ENCODE measurements around the gene TRIM62.

The TRIM62 gene

GRCh38 chr1:33181921-33182341, at the start of gene TRIM62:
Gene TRIM62 (minus strand): TSS chr1:33182043. CDS start chr1:33181432, 611 bp downstream.
- peak; percentile 61 to 68 (median 62) for DNase-seq (ENCODE audit: low read depth in 3 of 3)

DNA sequence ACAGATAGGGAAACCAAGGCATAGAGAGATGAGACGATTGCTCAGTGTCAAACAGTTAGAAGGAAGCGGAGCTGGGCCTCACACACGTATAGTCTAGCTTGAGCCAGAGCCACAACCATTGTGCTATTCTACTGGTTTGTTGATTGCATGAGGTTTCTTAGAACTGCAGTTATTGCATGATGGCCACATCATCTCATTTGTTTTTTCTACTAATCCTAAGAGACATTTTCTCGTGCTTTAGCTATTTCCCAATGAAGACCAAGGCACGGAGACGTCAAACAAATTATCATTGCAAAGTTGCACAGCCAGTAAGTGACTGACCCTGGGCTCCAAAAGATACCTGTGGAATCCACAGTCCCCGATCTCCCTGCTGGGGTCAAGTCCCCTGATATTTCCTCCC, 49.3 kb upstream of the TRIM62 start:
- DNase-seq (ENCODE audit: low read depth in 3 of 3) = no peak

GRCh38 chr1:33228935-33229487, 47.2 kb upstream of the TRIM62 start:
- no peak for DNase-seq (ENCODE audit: low read depth in 3 of 3)

DNA sequence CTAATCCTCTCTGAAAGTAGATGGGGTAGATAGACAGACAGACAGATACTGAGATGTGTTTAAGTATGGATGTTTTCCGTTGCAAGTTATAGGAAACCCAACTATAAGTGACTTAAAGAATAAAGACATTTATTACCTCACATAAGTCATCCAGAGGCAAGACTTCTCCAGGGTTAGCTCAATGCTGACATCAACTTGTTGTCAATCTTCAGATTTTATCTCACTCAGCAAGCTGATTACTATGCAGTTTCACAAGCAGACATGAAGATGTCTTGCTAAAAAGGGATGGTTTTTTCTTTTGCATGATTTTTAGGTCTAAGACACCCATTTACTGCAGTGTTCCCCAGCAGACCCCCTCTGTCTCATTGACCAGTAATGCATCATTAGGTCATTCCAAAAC, 43.7 kb upstream of the TRIM62 start:
- DNase-seq (ENCODE audit: low read depth in 3 of 3) = no peak

DNA sequence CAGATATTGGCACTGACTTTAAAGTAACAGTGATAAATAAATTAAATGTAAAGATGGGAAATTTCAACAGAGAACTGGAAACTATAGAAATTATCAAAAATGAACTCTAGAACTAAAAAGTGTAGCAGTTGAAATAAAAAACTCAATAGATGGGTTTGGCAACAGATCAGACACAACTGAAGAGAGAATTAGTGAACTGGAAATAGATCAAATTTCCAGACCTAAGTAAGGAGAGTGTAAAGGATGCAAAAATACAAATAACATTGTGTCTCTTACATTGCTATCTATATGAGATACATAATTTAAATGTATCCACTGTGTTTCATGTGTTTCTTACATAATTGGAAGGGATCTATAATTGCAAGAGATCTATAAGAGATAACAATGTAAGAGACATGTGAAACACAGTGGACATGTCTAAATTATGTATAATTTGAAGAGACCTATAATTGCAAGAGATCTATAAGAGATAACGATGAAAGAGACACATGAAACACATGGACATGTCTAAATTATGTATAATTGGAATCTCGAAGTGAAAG, 42.4 kb upstream of the TRIM62 start:
- no peak for DNase-seq (ENCODE audit: low read depth in 3 of 3)

- no peak for DNase-seq (ENCODE audit: low read depth in 3 of 3)
Observed at GRCh38 chr1:33222381-33222780, 40.5 kb upstream of the TRIM62 start.

- no peak for DNase-seq (ENCODE audit: low read depth in 3 of 3)
Observed at GRCh38 chr1:33221385-33221758, 39.5 kb upstream of the TRIM62 start.

DNA sequence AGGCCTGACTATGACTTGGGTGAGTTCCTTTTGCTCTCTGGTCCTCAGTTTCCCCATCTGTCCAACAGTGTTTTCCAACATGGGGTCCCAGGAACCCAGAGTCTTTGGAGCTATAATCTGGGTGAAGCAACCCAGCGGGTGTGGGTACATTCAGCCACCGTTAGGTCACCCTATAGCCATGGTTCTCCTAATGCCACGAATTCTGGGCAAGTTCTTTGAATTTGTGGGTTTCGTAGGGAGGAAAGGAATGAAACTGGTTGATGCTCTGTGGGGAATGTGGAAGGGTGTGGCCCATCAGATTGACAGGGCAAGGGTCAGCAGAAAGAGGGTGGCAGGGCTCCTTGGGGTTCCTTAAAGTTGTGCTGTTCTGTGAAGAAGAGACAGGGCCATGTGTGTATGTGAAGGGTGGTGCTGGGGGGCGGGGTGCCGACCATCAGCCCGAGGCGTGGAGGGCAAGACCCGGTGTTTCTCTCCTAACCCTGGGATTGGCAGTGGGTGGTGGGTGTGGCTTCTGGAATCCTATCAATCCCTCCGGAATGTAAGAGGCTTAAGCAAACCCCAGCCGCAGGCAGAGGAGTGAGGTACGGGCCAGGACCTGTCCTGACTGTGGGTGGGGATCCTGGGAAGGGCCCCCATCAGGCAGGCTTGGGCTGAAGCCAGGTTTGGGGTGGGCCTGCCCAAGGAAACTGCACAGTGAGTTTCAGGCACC, 39.0 kb upstream of the TRIM62 start:
- no peak for DNase-seq (ENCODE audit: low read depth in 3 of 3)

- DNase-seq (ENCODE audit: low read depth in 3 of 3) = no peak
Observed at GRCh38 chr1:33219886-33220661, 38.2 kb upstream of the TRIM62 start.

DNA sequence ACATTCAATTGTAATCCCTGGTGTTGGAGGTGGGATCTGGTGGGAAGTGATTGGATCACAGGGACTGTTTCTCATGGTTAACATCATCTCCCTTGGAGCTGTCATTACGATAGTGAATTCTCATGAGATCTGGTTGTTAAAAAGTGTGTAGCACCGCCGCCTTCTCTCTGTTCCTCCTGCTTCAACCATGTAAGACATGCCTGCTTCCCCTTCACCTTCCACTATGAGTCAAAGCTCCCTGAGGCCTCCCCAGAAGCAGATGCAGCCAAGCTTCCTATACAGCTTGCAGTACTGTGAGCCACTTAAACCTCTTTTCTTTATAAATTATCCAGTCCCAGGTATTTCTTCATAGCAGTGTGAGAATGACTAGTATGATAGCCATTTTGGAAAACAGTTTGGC, 30.1 kb upstream of the TRIM62 start:
- DNase-seq (ENCODE audit: low read depth in 3 of 3) = no peak

DNA sequence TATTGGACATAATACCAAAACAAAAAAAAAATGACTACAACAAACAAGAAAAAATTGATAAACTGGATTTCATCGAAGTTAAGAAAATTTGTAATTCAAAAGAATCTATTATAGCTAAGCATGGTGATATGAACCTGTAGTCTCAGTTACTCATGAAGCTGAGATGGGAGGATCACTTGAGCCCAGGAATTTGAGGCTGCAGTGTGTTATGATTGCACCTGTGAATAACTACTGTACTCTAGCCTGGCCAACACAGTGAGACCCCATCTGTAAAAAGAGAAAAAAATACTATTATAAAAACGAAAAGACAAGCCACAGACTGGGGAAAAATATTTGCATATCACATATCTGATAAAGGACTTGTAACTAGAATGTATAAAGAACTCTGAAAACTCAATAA, 24.5 kb upstream of the TRIM62 start:
- DNase-seq (ENCODE audit: low read depth in 3 of 3) = no peak

DNA sequence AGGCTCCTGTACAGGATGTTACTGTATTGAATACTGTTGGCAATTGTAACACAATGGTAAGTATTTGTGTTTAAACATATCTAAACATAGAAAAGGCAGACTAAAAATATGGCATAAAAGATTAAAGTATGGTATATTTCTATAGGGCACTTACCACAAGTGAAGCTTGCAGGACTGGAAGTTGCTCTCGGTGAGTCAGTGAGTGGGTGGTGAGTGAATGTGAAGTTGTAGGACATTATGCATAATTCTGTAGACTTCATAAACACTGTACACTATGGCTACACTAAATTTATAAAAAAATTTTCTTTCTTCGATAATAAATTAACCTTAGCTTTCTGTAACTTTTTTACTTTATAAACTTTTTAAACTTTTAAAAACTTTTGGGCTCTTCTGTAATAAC, 13.7 kb upstream of the TRIM62 start:
- no peak for DNase-seq (ENCODE audit: low read depth in 3 of 3)

DNA sequence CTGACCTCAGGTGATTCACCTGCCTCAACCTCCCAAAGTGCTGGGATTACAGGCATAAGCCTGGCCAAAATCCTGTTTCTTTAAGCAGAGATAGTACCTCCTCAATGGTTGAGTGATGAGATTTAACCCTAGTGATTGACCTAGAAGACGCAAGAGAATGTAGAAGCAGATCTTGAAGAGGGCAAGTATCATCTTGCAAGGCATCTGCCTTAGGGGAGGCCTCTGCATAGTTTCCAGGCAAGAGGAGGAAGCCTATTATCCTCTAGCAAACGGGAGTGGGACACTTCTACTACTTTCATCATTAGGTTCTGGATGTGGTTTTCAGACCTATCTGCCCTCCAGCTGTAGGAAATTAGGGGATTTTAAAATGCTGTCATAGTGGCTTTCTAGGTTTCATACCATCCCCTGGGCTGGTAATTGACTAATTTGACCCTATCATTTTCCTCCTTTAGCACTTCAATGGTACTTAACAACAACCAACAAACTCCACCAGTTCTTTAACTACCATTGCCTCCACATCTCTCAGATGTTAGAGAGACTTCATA, 10.0 kb upstream of the TRIM62 start:
- DNase-seq (ENCODE audit: low read depth in 3 of 3) = no peak

DNA sequence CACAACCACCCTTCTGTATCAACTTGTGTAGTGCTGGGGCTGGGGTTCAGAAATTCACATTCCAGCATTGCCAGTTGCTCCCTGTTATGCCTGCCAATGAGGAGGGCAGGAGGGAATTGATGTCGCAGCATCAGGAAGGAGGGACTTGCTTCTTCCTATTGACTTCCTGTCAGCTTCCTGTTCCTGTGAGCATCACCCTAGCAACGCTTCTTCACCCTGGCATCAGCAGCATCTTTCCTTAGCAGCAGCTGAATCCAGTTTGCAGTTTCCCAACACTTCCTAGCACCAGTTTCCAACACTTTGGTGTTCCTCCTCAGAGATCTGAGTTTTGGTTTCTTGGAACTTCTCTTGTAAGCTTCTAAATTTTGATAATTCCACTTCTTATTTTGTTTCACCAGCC, 8.9 kb upstream of the TRIM62 start:
- no peak for DNase-seq (ENCODE audit: low read depth in 3 of 3)

DNA sequence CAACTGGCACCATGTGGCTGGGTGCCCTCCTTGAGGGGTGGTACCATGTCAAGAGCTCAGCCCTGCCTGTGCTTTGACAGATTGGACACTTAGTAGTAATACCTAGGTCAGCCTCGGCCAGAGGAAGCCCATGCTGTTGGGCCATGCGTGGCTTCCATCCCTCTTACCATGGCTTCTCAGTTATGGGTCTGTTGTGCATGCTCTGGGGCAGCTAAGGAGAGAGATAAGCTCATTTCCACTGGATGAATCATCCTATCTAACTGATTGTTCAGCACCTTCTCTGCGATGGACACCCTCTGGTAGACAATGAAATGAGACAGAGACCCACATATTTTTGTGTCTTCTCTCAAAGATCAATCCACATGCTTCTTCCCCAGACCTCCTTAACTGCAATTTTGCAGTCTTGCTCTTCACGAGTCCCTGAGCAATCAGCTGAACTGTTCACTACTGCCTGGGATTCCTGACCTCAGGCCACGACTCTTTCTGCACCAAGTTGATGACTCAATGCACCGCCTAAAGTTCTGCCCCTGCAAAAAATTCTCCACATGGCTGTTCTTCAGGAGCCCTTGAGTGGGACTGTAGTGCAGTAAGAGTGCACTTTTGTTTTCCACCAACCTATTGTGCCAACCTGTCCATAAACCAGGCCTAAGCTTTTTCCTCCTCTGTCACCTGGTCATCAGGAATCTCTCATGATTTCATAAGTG, 6.9 kb upstream of the TRIM62 start:
- no peak for DNase-seq (ENCODE audit: low read depth in 3 of 3)

- no peak for DNase-seq (ENCODE audit: low read depth in 3 of 3)
Observed at GRCh38 chr1:33186936-33187335, 5.1 kb upstream of the TRIM62 start.

DNA sequence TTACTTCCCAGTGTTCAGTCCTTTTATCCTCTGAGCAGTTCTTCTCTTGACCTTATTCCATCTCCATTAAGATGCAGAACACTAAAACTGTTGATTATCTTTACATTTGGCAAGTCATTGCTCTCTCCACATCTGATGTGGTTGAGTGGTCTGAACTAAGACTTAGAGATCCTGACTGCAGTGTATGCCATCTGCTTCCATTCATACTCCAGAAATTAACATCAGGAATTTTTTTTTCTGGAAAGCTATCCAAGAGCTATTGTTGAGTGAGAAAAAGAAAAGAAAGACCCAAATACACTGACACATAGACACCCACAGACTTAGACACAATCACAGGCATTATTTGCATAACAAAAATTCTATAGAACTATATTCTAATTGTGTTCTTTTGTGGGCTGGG, 3.7 kb upstream of the TRIM62 start:
- DNase-seq (ENCODE audit: low read depth in 3 of 3) = no peak

DNA sequence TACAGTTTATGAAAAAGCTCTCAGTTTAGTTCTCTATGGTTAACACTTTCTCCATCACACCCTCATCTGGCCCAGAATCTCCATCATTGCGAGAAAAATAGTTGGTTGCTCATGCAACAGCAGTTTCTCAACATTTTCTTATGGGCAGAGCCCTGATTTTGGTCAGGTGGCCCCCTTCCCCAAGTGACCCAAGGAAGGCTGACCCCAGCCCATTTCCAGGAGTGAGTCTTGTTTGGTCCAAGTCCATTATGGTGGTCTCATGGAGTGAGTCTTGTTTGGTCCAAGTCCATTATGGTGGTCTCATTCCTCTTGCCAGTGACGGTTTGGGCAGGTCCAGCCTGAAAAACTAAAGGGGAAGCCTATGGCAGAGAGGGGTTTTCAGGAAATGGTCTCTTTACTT, 1.5 kb upstream of the TRIM62 start:
- DNase-seq (ENCODE audit: low read depth in 3 of 3) = no peak

GRCh38 chr1:33182896-33183295, 1.1 kb upstream of the TRIM62 start:
- DNase-seq (ENCODE audit: low read depth in 3 of 3) = no peak

DNA sequence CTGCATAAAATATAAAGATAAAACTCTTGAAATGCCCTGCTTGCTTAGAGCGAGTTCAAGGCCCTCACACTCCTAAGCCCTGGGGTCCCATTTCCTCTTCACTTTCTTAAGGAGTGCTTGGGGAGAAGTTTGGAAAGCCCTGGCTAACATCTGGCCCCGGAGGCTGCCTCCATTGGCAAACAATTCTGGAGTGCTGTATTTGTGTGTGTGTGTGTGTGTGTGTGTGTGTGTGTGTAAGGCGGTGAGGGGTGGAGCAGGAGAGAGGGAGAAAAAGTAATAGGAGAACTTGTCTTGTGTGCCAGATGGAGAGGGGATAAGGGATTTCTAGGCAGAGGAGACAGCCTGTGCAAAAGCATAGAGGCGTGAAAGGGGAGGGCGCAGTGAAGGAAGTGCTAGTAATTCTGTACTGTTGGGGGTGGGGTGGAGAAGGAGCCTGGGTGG, 578 bp upstream of the TRIM62 start:
- DNase-seq (ENCODE audit: low read depth in 3 of 3) = no peak

GRCh38 chr1:33180911-33181890, 642 bp downstream of the TRIM62 start:
- peak; percentile 58 to 67 (median 60) for DNase-seq (ENCODE audit: low read depth in 3 of 3)

Measured in stimulated activated CD4-positive, alpha-beta T cell treated with anti-CD3 and anti-CD28 coated beads, TNF-alpha, amount 100 ng/mL, for 4 hours (primary cell).